GM13976 (cell line): ENCODE results near the gene DOCK8.

ENCODE experiments used
- DNase-seq: peaks from one replicate; pipeline ENCODE4 v3.0.0; 2012; ENCODE audit warnings: low spot score
- in situ Hi-C: fragments of 300-500 bp; cut with MboI; formaldehyde crosslinking; loops from one replicate; pipeline ENCODE4 v1.12.0; 2022; ENCODE audit warnings: low sequenced_read_pairs, mixed read lengths, inconsistent platforms; ENCODE audit not compliant: unreplicated experiment
- TF ChIP-seq, protein P1 (sequence below): IDR thresholded peaks from 2 replicates; pipeline ENCODE4 v1.5.1; 2012; ENCODE audit warnings: borderline replicate concordance, mild to moderate bottlenecking; ENCODE audit not compliant: insufficient read depth; ENCODE audit errors: extremely low read depth, missing control alignments, control extremely low read depth

DOCK8 gene

DNA sequence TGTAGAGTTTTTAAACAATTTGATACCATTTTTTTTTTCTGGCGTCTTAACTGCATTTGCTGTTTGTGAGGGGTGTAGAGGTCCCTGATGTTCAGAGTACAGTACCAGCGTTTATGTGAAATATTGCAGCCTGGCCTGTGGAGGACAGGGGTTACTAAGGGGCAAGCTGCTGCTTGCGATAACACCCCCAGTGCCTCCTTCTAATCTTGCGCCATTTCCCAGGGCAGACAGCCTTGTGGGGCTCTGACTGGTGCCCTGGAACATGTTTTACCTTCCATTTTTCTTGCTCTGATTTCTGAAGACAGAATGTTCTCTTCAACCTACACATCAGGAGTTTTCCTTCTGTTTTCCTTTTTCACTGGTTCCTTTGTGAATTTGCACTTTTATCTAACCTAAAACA is 142.9 kb downstream of the DOCK8 start:
- TF ChIP-seq, protein P1, sequence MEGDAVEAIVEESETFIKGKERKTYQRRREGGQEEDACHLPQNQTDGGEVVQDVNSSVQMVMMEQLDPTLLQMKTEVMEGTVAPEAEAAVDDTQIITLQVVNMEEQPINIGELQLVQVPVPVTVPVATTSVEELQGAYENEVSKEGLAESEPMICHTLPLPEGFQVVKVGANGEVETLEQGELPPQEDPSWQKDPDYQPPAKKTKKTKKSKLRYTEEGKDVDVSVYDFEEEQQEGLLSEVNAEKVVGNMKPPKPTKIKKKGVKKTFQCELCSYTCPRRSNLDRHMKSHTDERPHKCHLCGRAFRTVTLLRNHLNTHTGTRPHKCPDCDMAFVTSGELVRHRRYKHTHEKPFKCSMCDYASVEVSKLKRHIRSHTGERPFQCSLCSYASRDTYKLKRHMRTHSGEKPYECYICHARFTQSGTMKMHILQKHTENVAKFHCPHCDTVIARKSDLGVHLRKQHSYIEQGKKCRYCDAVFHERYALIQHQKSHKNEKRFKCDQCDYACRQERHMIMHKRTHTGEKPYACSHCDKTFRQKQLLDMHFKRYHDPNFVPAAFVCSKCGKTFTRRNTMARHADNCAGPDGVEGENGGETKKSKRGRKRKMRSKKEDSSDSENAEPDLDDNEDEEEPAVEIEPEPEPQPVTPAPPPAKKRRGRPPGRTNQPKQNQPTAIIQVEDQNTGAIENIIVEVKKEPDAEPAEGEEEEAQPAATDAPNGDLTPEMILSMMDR = no peak
- DNase-seq = no peak
- in situ Hi-C loops = no loop called here

DNA sequence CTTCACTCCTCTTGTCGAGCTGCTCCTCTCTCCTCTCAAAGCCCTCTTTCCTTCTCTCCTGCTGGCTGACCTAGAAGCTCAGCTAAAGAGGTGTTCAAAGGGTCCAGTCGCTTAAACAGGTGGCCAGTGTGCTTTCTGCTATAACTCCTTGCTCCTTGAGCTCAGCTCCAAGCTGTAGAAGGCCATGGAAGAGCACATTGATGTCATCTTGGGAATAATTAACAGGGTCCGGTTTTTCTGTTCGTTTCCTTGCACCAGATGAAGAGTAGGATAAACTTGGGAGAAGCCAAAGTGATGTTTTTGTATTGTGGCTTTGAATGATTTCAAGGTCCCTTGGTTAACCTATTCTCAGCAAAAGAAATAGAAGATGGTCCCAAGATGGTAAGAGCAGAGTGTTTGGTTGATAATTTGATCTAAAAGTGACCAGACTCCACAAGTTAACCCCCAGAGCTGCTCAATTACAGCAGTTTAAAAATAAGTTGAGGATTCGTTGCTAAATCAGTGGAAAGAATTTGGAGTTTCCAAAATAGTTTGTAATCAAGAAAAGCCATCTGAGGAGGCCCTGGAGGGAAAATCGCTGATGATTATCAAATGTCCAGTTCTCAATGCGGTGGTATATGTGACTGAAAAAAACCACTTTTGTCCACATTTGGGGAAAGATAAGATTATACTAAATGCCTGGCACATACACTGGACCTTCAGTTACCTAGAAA is 148.1 kb downstream of the DOCK8 start:
- in situ Hi-C loops = no loop called here
- TF ChIP-seq, protein P1 = no peak
- DNase-seq = no peak

DNA sequence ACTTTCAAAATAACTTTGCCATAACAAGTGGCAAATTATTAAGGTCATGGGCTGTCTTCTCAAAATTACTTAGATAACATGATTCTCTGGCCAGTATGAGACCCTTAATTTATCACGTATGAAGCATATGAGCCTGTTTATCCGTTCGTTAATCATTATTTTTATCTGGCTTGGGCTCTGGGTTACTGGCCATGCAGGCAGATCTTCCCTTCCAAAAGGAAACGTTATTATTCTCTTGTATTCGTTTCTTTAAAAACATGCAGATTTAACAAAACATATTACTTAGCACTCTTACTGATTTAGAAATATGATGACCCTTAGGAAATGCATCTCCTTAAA is 148.6 kb downstream of the DOCK8 start:
- in situ Hi-C loops = no loop called here
- TF ChIP-seq, protein P1 = no peak

DNA sequence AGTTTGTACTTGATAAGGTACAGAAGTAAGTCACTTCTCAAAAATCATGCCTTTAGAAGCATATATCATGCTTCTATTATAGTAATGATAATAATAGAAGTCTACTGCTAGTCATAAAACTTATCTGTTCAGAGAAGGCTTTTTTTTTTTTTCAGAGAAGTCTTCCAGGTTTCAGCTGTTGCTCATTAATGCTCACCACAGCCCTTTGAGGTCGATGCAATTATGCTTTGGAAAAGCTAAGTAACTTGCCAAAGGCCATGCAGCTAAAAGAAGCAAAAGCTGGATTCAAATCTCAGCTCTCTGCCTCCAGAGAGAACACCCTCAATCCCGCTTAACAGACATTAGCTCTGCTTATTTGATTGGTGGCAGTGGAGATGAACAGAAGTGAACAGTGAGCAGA is 150.8 kb downstream of the DOCK8 start:
- TF ChIP-seq, protein P1 = no peak
- DNase-seq = no peak
- in situ Hi-C loops = no loop called here

More for the DNA sequence above, 148.6 kb downstream of the DOCK8 start:
- no peak for DNase-seq

DNA sequence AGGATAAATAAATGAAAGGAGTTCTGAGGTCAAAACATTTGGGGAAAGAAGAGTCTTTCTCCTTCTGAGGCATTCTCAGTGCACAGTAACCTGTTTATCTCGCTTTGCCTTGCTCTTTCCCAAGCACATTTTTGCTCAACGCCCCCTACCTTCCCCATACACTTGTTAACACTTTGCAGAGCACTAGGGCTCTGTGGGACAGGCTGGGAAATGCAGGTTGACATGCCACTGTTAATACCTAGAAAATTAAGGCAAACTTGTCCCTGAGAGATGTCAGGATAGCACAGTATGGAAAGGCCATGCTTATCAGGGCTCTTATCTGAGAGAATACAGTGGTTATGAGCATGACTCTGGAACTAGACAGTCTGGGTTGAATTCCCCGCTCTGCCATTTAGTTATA is 152.0 kb downstream of the DOCK8 start:
- TF ChIP-seq, protein P1 = no peak
- DNase-seq = no peak
- in situ Hi-C loops = no loop called here

DNA sequence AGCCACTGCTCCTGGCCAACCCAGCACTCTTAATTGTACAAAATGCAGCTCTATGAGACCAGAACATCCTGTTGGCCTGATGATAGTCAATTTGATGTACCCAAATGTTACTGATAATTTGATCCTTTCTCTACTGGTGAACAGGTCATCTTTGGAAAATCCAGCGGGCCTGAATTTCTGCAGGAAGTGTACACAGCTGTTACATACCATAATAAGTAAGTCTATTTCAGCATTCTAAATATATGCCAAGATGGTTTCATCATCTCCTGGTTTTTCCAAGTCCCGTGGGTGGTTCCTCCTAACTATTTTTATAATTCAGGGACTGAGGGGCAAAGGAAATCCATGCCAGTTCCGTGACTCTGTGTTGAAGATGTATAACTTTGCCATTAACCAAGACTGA is 155.4 kb downstream of the DOCK8 start:
- DNase-seq = no peak
- TF ChIP-seq, protein P1 = no peak
- in situ Hi-C loops = no loop called here

DNA sequence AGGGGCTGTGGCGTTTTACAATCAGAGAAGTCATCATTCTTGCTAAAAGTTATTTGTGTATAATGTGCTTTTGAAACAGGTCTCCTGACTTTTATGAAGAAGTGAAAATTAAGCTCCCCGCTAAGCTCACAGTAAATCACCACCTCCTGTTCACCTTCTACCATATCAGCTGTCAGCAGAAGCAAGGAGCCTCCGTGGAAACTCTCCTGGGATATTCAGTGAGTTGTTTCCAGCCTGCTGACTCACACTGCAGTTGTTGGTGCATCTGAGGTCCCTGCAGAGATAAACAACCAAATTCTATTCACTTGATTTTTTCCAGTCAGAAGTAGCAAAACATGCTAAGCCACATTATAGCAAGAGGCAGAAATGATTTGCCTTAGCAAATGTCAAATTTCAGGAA is 156.7 kb downstream of the DOCK8 start:
- in situ Hi-C loops = no loop called here
- DNase-seq = no peak

More for the DNA sequence above, 156.7 kb downstream of the DOCK8 start:
- TF ChIP-seq, protein P1 = no peak
